ENCODE results near the gene PPP4C.
A peak's percentile ranks its signal among the peaks of the same experiment; 100 is the strongest.

PPP4C gene

GRCh38 chr16:30083216-30084055 lies 7.6 kb downstream of the PPP4C start:
- no peak for DNase-seq

GRCh38 chr16:30084096-30084815 lies 8.5 kb downstream of the PPP4C start:
- DNase-seq: no peak

- DNase-seq: no peak
Observed at GRCh38 chr16:30084816-30085159, 9.0 kb downstream of the PPP4C start.

GRCh38 chr16:30085247-30085646 lies 9.5 kb downstream of the PPP4C start:
- DNase-seq: no peak

GRCh38 chr16:30085820-30086219 lies 10.0 kb downstream of the PPP4C start:
- no peak for DNase-seq

GRCh38 chr16:30086291-30087140 lies 10.7 kb downstream of the PPP4C start:
- DNase-seq: no peak

GRCh38 chr16:30087181-30087898 lies 11.5 kb downstream of the PPP4C start:
- no peak for DNase-seq

- no peak for DNase-seq
Observed at GRCh38 chr16:30088237-30088831, 12.5 kb downstream of the PPP4C start.

GRCh38 chr16:30088832-30089624 lies 13.2 kb downstream of the PPP4C start:
- no peak for DNase-seq

GRCh38 chr16:30090610-30091331 lies 15.0 kb downstream of the PPP4C start:
- DNase-seq: no peak

- DNase-seq: peak; percentile 85 to 94 (median 88)
Observed at GRCh38 chr16:30091474-30092372, 15.9 kb downstream of the PPP4C start, which contains the start of gene TBX6. TBX6 (minus strand) TSS chr16:30091924; CDS start chr16:30091193, 731 bp downstream.

- DNase-seq: peak; percentile 39 to 85 (median 52)
Observed at GRCh38 chr16:30092373-30093010, 16.7 kb downstream of the PPP4C start.

- DNase-seq: no peak
Observed at GRCh38 chr16:30094541-30095165, 18.9 kb downstream of the PPP4C start.

- DNase-seq: peak in 1 of 5 donors; percentile 12
Observed at GRCh38 chr16:30095166-30096078, 19.6 kb downstream of the PPP4C start.

GRCh38 chr16:30096105-30096861 lies 20.5 kb downstream of the PPP4C start, which contains the start of gene YPEL3:
YPEL3 (minus strand) TSS chr16:30096213; CDS start chr16:30095482, 731 bp downstream.
- DNase-seq: peak; percentile 82 to 93 (median 86)
